ENCODE measurements around the gene GARS1.
A peak's percentile ranks its signal among the peaks of the same experiment; 100 is the strongest.
"Not testable (repeated sequence)": the region's sequence is repeated elsewhere in the genome, so short reads cannot be mapped to it uniquely, and the experiment has no call there.

GARS1 gene

DNA sequence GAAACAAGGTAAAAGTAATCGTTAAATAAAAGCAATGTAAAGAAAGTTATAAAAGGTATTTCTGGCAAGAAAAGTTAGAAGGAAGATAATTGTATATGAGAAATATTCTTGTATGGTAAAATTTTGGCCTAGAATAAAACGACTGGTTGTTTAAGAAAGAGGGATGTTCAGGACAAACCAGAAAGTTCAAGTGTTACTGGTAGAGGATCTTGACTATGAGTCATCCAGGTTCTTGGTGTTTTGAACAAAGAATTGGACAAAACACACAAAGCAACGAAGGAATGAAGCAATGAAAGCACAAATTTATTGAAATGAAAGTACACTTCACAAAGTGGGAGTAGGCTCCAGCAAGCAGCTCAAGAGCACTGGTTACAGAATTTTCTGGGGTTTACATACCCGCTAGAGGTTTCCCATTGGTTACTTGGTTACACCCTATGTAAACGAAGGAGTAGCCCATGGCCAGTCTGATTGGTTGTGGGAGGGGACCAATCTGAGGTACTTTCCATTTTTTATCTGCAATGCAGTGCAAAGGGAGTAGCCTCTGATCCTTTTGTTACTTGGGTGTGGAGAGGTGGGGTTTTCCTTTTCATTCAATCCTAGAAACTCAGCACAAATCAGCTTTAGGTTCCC lies 22.4 kb upstream of the GARS1 start:
- no peak for DNase-seq (ENCODE audit: low read depth)

DNA sequence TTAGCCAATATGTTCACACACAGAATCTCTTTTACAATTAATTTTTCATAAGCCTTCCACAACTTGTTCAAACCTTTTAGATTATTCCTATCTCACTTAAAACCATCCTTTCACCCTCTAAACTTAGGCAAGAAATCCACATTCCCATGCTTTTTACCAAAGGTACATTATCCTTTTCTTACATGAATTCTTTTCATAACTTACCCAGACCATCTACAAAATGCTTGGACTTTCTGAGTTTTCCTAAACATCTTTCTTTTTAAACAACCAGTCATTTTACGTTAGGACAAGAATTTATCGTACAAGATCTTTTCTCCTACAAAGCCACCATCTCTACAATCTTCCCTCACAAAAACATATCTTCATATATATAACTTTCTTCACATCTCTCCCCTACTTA lies 18.8 kb upstream of the GARS1 start:
- no peak for DNase-seq (ENCODE audit: low read depth)

DNA sequence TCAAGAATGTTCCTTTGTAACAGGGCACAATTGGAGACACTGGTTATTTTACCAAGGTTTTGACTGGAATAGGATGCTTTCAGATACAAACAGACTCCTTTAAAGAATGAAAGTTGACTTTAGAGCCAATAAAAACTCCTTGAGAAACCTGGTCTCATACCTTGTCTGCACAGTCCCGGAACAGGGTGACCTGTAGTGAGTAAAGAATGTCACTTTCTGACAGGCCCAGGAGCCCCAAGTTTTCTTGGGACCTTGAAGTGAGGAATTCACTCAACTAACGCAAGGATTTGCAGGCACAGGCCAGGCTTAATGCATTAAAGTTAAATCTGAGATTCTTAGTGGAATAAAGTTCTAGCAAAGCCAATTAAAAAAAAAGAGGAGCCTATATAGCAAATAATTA lies 11.5 kb upstream of the GARS1 start:
- no peak for DNase-seq (ENCODE audit: low read depth)

DNA sequence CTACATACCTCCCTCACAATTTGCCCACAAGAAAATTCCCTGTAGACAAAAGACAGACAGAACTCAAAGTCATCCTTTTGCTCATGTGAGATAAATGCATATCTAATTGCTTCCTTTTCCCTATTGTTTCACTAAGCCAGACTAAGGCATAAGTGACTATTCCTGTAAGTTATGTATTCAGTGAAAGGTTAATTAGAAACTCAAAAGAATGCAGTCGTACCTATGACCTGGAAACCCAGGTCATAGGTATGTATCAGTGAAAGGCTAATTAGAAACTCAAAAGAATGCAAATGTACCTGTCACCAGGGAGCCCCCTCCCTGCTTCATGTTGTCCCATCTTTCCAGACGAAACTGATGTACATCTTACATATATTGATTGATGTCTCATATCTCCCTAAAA lies 10.3 kb upstream of the GARS1 start:
- no peak for DNase-seq (ENCODE audit: low read depth)

DNA sequence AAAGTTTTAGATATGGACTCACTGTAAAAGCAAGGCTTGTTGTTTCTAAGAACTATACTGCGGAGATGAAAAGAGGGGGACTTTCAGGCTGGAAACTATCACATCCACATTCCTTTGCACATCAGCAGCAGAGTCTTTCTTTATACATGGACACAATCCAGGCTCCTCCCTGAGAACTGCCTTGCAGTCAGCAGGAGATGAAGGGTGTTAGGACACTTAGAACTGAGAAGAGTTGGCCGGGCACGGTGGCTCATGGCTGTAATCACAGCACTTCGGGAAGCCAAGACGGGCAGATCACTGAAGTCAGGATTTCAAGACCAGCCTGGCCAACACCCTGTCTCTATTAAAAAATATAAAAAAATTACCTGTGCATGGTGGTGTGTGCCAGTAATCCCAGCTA lies 9.7 kb upstream of the GARS1 start:
- DNase-seq (ENCODE audit: low read depth) = no peak

DNA sequence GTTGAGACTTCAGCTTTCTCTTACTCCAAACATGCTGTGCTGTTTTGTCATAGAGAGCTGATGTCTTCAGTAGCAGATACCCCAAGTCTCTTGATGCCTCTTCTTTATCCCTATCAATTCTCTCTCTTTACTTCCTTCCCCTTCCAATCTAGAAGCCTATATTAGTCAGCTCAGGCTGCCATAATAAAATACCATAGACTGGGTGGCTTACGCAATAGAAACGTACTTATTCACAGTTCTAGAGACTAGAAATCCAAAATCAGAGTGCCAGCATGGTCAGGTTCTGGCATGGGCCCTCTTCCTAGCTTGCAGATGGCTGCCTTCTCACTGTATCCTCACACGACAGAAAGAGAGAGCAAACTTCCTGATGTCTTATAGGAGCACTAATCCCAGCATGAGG lies 9.0 kb upstream of the GARS1 start:
- no peak for DNase-seq (ENCODE audit: low read depth)

DNA sequence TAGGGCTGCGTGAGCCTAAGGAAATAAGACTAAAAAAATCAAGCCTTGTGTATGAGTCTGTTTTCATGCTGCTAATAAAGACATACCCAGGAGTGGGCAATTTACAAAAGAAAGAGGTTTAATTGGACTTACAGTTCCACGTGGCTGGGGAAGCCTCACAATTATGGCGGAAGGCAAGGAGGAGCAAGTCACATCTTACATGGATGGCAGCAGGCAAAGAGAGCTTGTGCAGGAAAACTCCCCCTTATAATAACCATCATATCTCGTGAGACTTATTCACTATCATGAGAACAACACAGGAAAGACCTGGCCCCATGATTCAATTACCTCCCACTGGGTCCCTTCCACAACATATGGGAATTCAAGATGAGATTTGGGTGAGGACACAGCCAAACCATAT lies 7.1 kb upstream of the GARS1 start:
- not testable (repeated sequence) for DNase-seq (ENCODE audit: low read depth)

DNA sequence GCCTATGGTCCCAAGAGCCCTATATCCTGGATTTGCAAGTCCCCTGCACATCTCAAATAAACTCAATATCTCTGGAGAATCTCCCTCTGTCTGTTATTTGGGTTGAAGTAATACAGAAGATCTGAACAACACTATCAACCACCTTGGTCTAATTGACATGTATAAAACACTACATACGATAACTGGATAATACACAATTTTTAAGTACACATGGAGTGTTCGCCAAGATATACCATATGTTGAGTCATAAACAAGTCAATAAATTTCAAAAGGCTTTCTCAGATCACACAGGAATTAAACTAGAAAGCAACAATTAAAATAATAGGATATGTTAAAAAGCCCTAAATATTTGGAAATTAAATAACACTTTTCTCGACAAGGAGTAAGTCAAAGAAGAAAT lies 5.6 kb upstream of the GARS1 start:
- no peak for DNase-seq (ENCODE audit: low read depth)

DNA sequence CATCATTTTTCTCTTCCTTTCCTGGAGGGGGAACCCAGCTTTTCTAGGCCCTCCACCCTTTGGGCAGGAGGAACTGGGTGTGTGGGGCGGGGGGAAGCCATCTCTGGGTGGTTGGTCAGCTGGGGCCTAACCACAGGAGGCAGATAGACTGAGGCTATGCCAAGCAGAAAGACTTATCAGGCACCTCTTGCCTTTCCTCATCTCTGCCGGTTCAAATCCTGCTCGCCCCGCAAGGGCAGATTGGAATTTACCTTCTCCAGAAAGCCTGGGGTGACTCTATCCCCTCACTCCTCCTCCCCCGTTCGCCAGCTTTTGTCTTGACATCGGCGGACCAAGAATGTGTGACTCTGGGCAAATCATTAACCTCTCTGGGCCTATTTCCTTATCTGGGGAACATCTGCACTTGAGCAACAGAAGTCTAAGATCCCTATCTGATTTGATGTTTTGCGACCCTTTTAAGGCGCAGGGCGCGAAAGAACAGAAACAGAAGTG lies 584 bp upstream of the GARS1 start:
- peak; percentile 12 for DNase-seq (ENCODE audit: low read depth)

DNA sequence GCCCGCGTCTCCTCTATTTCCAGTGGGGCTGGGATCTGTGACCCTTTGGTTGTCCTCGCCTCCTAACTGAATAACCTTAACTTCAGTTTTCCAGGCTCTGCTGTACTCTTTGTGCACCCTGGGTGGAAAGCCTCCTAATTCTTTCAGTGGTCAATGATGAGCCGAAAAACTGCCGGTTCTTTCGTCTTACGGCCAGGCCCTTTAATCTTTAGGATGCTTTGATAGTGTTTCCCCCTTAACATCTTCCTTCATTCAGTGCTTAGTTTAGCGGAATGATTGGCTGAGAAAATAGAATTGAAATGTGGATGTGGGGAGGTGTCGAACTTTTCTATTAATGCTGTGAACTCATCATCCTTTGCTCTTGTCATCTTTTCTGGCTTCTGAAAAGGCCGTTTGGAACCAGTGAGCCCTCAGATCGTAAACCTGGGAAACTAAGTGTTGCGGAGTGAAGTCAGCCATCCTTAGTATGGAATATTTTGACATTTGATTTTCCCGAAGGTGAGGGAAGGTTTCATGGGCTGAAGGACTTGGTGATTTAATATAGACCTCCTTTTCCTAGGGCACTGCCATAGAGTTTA lies 847 bp downstream of the GARS1 start:
- DNase-seq (ENCODE audit: low read depth) = no peak

DNA sequence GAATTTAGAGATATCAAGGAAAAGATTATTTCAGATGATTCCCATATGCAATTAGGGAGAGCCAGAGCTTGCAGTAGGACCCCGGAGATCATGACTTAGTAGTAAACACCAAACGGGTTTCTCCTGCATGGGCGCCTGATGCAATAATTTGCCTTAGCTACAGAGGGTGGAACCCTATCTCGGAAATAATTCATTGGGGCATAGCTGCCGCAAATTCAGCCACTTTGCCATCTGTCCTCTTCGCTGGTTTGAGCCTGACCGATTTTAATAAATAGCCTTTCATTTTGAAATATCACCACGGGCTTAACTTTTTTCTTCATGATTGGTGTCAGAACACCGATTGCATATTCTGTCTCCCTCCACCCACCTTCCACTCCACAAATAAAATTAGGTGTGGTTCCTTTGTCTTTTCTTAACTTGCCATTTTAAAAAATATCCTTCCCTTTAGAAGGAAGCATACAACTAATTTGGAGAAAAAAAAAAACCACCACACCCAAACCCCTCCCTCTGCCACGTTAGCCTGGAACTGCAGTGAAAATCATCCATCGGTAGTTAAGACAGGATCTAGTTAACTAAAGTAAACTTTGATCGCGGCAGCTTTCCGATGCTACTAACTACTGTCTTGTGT lies 1.4 kb downstream of the GARS1 start:
- no peak for DNase-seq (ENCODE audit: low read depth)

DNA sequence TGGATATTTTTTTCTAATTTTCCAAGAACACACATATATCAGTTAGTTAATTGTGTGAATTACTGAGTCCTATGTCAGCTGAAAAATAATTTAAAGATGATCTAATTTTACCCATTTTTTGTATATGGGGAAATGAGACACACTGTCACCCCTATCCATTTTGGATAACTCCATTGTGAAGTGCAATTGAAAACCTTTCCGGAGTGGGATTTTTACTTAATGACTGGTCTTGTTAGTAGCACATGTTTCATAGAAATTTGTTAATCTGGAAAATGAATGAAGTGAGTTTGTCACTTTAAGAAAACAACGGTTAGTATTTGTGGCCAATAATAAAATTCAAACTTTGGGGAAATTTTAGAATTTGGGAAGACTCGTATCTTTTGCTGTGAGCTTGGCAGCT lies 2.0 kb downstream of the GARS1 start:
- DNase-seq (ENCODE audit: low read depth) = no peak

DNA sequence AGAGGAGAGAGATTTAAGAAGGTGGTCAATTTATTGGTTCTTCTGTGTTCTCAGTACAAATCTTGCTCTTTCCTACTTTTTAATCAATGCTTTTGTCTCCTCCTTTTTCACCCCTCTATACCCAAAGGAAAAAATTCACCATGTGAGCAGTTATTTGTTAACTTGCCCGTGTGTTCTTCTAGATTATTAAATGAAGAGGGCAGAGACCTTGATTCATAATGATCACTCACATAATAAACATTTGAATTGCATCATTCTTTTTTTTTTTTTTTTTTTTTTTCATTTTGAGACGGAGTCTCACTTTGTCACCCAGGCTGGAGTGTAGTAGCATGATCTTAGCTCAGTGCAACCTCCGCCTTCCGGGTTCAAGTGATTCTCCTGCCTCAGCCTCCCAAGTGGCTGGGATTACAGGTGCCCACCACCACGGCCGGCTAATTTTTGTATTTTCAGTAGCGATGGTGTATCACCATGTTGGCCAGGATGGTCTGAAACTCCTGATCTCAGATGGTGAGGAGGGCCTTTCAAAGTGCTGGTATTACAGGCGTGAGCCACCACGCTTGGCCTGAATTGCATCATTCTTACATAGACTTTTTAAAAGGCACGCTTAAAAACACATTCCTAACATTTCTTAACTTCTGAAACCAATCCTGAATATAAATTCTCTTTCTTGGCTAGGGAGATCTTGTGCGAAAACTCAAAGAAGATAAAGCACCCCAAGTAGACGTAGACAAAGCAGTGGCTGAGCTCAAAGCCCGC lies 3.6 kb downstream of the GARS1 start:
- no peak for DNase-seq (ENCODE audit: low read depth)

DNA sequence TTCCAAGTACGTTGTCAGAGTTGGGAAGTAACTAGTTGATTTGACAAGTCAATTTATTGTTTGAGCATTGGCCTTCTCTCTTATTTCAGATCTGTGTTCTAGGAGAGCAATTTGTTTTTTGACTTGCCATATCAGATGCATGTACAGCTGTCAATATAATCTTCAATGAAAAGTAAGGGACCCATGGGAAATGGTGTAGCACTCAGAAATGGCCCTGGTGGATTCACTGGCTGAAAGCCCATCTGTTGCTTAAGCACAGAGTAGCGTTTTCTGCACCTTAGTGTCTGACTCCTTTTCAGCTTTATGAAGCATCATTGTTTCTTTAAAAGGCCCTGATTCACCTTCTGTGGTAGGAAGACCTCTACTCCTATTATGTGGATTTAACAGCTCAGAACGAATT lies 10.2 kb downstream of the GARS1 start:
- no peak for DNase-seq (ENCODE audit: low read depth)

DNA sequence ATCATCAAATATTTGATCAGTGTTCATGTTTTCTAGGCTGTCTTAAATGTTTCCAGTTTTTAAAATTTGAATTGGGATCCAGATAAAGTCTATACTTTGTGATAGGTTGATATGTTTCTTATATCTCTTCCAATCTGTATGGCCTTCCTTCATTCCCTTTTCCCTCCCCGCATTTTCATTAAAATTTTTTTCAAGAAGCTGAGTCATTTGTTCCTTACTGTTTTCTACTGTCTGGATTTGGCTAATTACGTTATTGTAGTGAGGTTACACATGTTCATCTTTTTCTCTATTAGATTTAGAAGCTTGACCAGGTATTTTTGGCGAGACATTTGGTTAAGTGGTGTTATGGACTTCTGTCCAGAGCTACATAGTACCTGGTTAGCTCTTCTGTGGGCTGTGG lies 11.2 kb downstream of the GARS1 start:
- DNase-seq (ENCODE audit: low read depth) = no peak

DNA sequence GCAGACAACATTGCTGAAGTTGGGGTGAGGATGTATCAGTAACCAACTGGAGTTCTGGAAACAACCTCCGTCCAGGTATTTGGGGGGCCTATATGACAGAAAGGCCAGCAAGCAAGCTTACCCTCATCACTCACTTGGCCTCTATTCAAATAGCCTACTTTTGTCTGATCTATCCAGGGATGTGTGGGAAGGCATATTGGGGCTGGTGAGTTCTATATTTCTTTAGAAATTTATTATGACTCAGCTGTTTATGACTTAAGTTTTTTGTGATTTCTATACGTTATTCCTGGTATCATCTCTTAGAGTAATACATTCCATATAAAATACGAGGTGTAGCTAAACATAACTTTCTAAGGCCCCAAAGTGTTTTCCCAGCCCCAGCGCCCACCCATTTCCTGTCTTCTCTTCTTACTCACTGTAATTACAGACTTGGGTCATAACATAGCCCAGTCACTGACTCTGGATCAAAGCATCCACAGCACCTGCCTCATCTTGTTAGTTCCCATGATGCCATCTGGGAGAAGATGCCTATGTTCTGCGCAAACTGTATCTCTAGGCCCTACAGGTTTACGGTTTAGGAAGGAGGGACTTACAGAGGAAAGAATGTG lies 18.1 kb downstream of the GARS1 start:
- no peak for DNase-seq (ENCODE audit: low read depth)

DNA sequence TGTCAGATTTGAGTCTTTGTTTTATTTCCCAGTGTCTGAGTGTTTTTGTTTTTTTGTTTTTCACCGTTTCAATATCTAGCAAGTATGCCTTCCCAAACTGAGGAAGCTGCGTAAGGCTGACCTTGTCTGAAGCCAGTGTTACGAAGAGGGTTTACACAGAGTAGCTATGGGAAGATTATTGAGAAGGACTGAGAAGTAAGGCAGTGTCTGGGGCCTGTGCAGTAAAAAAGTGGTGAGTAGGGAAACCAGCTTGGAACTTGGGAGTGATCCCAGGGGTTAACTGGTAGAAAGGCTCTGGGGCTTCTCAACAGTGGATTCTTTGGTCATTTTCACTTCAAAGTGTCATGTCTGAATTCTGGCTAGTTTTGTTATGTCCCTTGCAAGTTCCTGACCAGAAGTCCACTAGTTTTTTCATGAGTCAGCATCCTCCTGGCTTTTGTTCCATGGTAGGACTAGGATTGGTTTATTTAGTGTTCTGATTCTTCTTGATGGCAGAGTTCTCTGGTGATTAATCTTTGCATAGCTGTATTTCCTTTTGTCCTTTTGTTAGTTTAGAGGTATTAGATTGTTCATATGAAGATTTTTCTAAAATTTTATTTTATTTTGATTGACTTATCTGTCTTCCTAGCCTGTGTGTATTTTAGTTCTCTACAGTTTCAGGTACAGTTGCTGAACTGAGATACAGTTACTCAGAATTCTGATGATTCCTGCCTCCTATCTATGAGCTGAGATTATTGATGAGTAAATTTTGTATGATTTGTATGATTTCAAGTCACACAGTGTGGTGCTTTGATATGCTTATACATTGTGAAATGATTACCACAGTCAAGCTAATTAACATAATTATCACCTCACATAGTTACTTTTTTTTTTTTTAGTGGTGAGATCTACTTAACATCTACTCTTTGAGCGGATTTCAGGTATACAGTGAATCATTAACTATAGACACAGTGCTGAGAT lies 19.0 kb downstream of the GARS1 start:
- no peak for DNase-seq (ENCODE audit: low read depth)

DNA sequence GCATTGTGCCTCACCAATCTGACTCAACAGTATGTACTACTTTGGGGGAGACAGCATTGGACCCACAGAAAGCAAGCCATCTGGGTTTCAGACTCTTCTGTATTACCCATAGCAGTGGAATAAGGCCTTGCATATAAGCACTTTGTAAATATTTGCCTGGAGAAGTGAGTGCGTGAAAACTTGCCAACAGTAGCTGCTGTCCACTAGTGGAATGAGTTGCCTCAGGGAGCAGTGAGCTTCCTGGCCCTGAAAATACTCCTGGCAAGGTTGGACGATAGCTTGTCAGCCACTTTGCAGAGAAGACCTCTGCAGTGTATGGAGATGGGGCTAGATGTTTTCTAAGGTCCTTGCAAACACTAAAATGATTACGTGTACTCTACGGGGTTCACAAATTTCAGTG lies 21.6 kb downstream of the GARS1 start:
- DNase-seq (ENCODE audit: low read depth) = no peak

DNA sequence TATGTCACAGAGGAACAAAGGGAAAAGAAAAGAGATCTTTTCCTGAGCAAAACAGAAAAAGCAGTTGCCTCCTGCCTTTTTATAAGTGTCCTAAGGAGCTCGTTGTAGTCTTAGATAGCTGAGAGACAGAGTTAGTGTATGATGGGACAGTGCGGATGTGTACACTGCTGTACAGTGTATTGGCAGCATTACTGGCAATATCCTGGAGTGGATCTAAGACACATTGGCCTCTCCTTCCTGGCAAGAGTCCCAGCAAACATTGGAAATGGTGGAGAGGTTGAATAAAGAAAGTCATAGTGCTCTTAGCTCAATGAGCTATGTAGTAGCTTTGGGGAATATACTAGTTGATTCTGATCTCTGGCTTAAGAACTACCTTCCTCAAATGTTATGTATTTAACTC lies 22.7 kb downstream of the GARS1 start:
- DNase-seq (ENCODE audit: low read depth) = no peak

DNA sequence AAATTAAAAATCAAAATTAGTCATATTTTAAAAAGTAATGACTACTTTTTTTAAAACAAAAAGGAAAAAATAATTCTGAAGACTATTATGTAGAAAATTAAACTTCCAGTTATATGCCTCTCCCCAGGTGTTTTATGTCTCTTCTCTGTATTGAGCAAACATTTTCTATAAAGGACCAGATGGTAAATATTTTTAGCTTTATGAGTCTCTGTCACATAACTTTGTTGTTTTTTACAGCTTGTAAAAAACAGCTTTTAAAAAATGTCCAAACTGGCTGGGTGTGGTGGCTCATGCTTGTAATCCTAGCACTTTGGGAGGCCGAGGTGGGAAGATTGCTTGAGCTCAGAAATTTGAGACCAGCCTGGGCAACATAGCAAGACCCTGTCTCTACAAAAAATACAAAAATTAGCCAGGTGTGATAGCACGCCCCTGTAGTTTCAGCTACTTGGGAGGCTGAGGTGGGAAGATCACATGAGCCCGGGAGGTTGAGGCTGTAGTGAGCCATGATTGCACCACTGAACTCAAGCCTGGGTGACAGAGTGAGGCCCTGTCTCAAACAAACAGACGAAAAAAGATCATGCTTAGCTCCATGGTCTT lies 23.5 kb downstream of the GARS1 start:
- DNase-seq (ENCODE audit: low read depth) = no peak

DNA sequence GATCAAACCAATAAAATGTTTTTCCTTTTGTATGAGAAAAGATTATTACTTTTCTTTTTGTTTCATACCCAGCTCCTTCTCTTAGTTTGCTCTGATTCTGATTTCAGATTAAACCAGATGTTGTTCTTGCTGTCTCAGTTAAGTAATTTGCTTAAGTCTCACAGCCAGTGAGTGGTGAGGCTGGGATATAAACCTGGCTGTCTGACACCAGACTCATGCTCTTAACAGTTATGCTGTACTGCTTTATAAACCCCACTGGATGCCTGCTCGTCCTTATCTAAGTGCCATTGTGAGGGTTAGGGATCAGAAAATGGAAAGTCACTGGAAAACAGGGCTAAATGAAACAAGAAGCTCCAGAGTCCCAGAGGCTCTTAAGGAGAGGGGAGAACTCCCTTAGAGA lies 24.3 kb downstream of the GARS1 start:
- DNase-seq (ENCODE audit: low read depth) = no peak

All from activated gamma-delta T cell treated with anti-CD3 and anti-CD28 coated beads, Interleukin-2, amount 50 U/mL, for 16 hours (primary cell).